Cortex of kidney (tissue), 1 donor: ENCODE data around the gene SH3RF3.

Experiments used
- DNase-seq: peaks from one replicate; lab custom pipeline; 2025; lab: John Stamatoyannopoulos, UW

The SH3RF3 gene

DNA sequence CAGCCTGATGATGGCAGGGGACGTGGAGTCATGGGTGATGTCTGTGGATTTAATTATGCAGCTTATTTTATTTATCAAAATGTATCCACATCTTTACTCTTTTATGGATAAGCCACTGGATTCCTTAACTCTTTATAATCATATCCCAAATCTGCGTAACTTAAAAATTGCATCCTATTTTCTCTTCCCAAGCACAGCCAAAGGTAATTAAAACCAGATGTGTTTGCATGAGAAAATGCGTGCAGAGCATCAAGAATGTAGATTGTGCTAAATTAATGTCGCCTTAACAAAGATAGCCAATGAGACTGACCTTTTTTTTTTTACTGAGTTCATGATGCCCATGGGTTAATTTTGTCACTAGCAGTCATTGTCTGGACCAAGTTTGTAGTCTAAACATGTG, 10.0 kb downstream of the SH3RF3 start:
- no peak for DNase-seq

DNA sequence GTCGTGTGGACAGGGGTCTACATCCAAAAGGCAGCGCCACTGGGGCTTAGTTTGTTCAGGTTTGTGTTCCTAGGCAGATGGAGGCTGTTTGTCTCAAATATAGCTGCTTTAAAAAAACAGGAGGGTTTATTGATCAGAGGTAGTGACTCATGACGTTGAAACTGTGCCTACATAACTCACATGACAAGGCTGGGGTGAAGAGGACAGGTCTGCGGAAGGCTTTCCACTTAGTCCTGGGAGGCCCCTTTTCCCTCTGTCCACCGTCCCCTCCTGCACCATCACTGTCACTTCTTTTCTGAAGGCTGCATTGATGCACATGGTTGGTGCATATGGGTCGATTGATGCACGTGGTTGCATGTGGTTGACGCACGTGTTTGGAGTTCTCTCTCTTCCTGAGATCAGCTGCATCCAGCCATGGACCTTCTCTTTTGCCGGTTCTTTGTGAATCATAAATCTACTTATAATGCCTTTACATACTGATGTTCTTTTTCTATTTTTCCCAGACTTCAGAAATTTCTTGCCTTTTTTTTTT, 10.9 kb downstream of the SH3RF3 start:
- DNase-seq, result no peak

DNA sequence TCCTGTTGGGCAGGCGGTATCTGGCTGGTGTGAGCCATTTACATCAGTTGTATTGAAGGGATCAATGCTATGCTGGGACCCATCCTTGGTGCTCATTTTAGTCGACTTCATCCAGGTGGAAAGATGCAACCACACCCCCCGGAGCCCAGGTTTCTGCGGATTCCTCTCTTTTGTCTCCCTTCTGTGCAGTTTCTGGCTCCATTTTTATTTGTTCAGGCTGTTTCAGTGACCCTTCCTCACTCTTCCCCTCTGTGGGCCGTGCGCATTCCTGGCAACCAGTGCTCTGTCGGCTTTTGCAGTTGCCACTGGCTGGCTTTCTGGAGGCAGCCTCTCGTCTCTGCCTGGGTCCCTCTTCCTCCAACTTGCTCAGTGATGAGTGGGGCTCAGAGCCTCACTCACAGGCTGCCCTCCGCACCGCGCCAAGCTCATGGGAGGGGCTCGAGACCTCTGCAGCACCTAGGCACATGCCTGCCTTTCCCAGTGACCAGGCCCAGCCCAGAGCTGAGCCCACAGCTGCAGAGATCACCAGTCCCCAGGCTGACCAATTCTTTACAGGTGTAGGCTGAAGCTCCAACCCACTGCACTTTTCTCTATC, 12.1 kb downstream of the SH3RF3 start:
- DNase-seq, result no peak

DNA sequence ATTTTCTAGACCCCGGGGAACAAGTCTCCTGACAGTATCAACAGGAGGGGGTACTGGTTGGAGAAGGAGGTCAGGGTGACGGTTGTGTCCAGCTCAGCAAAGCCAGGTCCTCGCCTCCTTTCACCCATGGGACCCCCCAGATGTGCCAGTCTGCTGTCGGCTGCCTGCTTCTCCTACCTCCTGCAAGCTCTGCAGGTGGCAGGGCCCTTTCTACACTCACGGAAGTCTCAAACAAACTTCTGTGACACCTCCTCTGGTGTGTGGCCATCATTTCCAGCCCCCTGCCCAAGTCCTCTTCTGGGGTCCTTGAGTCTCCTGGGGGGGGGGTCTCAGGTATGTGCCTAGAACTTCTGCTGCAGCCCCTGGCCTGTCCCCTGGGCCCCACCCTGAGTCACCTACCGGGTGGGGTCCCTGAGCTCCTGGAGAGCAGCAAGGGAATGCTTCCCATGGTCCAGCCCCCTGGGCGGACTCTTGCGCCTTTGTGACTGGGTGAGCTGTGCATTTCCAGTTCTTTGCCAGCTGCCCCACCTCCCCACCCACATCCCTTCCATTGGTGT, 12.8 kb downstream of the SH3RF3 start:
- no peak for DNase-seq

DNA sequence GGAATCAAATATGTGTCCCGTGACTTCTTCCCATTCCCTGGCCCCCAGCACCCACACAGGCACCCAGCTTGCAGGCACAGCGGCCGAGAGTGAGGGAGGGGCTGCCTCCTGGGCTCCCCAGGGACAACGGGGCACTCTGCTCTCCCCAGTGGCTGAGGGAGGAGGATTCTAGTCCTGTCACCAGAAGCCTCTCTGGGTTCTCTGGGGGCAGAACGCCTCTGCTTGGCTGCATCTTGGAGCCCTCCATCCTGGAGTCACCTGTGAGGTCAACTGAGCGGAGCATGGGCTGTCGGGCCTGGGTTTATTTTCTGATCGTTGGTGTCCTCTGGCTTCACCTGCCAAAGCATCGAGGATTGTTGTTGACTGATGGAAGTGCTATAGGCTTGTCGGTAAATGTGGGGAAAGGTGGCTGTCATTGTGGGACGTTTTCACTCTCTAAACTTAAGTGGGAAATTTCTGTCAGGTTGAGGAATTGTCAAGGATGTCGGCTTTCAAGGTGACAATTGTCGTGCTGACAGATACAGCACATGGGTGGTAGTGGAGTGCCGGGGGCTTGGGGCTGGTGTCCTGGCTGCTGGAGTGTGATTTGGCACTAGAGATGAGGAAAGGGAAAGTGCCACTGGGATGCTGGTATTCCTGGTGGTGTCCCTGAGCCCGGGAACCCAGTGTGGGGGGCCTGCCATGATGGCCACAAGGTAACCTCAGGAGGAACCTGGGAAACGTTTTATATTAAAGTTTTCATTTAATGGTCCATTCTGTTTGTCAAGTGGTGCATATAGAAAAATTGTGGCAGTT, 13.6 kb downstream of the SH3RF3 start:
- no peak for DNase-seq

DNA sequence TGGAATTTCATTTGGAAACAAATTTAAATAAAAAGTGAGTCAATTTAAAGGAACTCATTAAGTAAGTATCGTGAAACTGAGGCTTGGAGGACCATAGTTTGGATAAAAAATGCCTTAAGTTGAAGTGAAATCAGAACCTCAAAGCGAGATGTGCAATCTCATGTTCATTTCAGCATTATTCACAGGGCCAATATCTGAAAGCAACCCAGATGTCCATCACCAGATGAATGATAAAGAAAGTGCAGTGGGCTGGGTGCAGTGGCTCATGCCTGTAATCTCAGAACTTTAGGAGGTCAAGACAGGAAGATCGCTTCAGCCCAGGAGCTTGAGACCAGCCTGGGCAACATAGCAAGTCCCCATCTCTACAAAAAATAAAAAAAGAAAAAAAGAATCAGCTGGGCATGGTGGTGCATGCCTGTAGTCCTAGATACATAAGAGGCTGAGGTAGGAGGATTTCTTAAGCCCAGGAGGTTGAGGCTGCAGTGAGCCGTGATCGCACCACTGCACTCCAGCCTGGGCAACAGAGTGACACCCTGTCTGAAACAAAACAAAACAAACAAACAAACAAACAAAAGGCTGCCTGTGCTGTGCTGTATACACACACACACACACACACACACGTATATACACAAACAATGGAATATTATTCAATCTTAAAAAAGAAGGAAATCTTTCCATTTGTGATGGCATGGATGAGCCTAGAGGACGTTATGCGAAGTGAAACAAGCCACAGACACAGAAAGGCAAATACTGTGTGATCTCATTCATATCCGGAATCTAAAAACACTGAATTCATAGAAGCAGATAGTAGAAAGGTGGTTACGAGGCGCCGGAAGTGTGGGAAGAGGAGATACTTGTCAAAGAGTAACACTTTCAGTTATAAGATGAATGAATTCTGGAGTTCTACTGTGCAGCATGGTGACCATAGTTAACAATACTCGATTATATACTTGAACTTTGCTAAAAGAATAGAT, 14.5 kb downstream of the SH3RF3 start:
- DNase-seq, result no peak

DNA sequence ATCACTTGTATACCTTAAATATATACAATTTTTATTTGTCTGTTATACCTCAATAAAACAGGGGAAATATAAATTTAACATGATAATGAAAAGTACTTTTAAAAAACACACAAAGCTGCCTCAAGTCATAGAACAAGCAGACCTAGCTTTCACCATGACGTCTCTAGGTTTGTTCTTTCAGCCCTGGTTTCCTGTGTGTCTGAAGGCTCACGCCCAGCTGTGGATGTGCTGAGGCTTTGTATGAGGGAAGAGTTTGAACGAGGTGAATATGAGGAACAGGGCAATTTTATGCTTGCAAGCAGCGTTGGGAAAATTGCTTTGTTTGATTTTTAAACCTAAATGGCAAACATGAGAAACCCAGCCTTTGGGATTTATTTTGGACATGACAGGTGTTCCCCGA, 15.3 kb downstream of the SH3RF3 start:
- DNase-seq, result no peak

DNA sequence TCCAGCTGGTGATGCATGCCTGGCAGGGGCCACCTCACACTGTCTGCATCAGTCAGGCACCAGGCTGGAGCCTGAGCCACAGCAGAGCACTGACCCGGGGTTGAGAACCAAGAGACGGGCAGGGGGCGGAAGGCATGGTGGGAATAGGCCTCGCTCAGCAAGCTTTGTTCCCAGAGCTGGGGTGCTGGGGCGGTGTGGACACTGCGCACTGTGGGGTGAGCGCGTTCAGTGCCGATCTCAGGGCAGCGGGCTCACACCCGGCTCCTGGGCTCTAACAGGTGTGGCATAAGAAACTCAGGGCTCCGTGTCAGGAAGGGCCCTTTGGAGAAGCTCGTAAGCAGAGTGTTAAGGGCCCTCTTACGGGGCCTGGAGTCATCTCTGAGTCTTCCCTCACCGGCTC, 15.7 kb downstream of the SH3RF3 start:
- no peak for DNase-seq

DNA sequence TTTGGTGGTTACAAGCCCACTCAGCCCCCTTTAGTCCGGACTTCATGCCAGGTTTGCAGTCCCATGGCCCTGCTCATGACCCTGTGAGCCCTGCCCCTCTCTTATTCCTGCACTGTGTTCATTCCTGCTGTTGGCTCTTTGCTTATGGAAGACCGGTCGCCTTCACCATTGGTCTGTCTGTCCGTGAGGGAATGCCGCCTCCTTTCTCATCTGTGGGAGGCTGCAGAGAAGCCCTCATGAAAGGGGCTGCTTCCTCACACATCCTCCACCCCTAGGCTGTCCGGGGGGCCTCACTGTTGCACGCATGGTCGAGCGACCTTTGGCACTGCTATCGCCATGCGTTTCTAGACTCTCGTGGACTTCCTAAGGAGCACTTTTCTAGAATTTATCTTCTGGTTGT, 16.3 kb downstream of the SH3RF3 start:
- no peak for DNase-seq

DNA sequence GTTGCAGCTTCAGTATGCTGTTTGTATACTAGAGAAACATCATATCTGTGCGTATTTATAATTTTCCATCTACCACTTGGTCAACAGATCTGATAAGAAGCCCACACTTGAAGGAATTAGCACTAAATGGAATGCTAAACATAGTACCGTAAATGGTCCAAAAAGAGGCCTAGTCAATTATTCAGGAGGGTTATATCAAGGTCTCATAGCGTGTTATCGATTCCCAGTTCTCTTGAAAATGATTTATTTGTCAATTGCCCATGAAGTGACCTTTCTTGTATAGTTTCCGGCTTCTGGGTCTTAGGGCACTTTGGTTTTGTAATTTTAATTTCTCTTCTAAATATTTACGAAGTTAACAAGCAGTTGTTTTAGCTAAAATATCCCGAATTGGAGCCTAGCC, 18.4 kb downstream of the SH3RF3 start:
- DNase-seq, result no peak

DNA sequence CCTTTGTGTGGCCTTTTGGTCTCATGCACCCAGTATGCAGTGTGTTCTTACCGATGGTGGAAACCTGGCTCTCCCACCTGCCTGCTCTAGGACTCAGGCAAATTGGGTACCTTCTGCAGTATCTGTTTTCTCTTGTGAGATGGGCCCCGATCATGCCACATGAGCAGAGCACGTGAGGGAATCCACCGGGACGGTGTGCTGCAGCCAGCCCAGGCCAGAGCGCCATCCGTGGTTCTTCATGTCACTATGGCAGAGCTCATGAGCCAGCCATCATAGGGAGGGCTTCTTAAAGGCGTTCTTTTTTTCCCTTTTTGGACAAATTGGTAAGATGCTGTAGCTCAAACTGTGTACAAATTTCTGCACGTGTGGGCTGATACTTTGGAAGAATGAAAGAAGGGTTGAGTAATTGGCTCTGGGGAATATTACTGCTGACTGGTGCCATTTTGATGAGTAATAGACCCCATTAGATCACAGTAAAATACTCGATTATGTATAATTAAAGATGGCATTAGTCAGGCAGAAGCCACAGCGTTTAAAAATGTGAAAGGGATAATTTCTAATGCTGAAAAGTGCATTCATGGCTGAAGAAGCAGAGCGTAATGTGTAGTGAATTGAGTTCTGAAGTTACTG, 19.2 kb downstream of the SH3RF3 start:
- DNase-seq, result no peak

DNA sequence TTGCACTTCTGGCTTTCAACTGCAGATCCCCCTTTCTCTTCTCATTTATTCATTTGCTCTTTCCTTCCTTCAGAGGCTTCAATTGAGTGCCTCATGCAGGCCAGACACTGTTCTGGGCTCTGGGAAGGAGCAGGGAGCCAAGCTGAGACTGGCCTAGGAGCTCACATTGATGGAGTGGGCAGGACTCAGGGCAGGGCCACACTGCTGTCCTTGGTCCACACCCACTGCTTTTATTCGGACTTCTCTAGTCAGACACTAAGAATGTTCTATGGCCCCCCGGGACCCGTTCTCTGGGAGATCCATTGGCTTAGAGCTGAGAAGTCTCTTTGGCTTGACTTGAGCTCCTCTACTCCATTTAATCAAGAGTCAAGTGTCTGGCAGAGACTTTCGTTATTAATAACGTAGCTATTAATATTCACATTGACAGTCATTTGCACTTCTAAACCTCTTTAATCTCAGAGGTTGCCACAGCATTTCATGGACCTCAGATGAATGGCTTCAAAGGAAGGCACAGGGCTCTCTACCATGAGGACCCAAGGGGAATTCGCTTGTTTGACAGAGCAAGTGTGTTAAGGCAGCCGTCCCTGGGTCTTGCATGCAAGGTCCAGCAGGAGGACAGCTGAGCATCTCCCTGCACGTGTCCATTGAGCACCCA, 20.1 kb downstream of the SH3RF3 start:
- DNase-seq, result no peak

DNA sequence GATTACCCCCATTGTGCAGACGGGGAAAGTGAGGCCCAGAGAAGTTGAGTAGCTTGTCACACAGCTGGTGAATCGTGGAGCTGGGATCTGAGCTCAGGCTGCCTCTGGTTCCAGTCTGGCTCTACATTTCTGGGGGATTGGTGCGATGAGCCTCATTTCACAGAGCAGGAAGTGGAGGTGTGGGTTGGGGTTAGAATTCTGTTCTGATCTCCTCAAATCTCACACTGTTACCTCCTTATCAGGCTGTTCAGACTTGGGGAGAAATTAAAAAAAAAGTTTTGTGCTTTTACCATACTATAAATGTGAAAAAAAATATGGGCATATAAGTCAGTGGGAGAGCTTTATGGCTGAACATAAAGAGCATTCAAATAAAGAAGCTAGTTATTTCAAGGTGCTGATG, 21.6 kb downstream of the SH3RF3 start:
- DNase-seq, result no peak

DNA sequence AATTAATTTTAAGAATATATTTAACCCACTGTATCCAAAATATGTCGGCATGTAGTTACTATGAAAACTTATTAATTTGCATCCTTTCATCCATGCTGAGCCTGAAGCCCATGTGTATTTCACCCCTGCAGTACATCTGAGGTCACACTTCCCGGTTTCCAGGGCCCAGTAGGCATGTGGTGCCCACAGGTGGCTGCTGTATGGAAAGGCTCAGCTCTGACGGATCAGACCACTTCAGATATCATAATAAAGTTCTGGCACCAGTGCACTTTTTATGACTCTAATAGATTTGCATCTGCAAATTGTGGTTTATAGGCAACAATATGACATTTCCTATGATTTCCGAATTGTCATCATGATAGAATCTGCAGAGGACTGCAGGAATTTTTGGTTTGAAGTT, 22.5 kb downstream of the SH3RF3 start:
- no peak for DNase-seq

DNA sequence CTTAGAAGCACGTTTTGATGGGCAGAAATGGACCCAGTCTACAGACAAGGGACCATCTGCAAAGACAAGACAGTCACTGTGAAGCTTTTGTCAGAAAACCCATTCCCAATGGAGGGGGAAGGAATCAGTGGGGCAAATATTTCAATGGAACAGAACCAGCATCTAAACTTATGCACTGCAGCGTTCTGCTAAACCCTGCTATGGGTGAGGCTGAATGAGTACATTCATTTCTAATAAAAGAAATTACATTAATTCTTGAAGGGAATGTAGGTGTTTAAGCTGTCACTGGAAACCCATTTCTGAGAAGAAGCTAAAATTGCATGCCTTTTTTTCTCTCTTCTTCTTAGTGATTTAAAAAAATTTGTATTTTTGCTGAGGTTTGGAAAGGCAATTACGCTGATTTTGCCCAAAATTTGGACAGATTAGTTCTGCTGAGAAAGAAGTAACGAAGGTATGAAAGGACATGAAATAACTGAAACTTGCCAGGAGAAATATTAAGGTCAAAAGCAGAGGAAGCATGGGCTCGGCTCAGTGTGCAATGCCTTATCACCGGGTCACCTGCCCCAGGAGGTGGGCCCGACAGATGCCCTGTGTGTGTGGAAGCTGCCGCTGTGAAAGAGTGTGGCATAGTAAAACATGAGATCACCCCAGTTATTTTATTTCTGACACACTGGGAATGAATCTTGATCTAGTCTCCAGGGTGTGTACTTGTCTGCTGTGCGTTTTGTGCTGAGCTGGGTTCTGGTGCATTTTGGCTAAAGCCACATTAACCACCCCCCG, 24.2 kb downstream of the SH3RF3 start:
- no peak for DNase-seq

DNA sequence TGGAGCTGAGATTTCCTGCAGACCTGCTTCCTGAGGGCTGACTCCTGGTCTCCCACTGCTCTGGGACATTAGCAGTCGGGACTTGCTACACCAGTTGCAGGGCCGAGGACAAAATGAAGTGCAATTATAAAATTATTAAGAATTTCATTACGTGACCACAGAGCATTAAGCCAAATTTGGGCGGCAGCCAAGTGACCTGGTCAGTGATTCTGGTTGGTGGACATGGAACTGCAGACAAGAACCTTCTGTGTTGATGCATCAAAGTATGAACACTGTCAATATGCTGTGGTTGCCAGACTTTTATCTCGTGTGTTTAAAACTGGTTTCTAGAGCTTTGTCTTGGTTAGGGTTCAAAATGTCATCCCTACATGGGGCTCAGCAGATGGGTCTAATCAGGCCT, 24.8 kb downstream of the SH3RF3 start:
- no peak for DNase-seq

DNA sequence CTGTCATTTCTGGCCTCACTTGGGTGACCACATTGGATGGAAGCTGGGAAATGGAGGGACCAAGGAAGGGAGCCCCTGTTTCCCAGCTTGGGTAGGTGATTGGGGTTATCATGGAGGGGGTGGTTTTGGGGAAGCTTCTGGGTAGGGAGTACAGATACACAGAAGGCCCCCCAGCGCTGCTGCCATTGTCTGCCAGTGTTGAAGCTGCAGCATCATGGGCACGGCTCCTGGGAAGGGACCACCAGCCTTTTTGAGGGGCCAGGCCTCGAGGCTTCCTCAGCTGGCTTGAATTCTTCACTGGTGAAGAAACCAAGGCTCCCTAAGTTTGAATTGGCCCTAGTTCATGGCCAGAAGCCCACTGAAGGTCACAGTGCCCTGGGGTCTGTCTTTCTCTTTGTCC, 25.2 kb downstream of the SH3RF3 start:
- DNase-seq, result no peak

DNA sequence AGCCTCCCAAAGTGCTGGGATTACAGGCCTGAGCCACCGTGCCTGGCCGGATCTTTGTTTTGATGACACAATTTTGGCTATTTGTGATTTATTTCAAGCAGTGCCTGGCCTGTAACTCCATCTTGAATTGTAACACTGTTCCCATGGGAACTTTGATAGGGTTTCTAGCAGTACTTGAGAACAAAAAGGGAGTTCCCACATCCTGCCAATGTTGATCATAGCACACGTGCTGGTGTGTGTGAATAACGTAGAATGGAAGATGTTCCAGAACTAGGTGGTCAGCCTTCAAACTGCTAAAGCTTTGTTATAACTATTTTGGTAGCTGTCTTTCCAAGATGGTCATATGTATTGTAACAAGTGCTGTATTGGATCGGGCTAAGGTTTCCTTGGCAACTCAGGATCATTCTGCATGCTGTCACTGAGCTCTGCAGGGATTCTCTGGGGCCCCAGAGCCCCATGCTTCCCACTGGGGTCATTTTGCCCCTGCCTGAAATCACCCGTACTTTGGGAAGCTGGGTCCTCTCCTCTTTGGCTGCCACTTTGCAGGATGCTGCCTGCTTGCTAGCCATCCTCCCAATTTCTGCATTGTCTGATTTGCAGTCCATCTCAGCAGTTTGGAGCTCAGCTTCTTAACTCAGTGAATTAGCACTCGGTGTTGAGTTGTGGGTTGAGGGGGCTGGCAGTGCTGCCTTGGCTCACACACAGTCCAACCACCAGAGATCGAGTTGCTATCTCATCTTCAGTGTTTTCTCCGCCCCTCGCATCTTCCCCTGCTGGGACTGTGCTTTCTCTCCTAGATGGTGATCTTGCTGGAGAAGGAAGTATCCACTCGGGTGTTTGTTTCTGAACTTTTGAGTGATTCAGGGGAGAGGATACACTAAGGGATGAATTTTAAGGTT, 26.8 kb downstream of the SH3RF3 start:
- DNase-seq, result no peak

DNA sequence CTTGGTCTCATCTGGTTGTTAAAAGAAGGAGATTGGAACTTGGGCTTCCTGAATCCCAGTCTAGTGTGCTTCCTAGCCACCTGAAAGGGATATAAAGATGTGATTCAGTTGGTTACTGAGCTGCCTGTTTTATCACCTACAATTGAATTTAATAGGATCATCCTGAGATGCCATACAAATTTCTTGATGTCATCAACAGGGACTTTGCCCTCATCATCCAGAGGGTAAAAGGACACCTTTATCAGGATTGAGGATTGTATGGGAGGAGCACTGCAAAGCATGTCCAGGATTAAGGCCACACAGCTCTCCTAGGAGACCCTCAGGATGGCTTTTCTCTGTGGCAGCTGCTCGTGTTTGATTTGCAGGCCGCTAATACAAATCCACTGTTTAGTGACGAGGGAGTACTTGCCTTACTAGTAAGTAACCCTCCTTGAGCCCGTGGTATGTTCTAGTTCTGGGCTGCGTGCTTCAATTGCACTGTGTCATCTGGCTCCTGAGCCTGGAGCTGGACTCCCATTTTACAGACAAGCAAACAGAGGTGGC, 28.6 kb downstream of the SH3RF3 start:
- DNase-seq, result no peak
